KOPT-K1 (cell line): ENCODE measurements around the gene ZSCAN1.

Experiments
- H3K27ac ChIP-seq: fragments of 200-600 bp; sonication (generic); 2 replicates; pipeline ENCODE4 v1.5.1; 2016; ENCODE audit warnings: antibody characterized with exemption, mild to moderate bottlenecking, low read depth, low read length; ENCODE audit not compliant: poor library complexity, severe bottlenecking
- H3K36me3 ChIP-seq: fragments of 200-600 bp; sonication (generic); 2 replicates; pipeline ENCODE4 v1.5.1; 2017; ENCODE audit warnings: antibody characterized with exemption, mild to moderate bottlenecking, low read length, moderate library complexity; ENCODE audit not compliant: insufficient read depth
- H3K9me3 ChIP-seq: fragments of 200-600 bp; sonication (generic); 2 replicates; pipeline ENCODE4 v1.5.1; 2017; ENCODE audit warnings: antibody characterized with exemption, low read length, mild to moderate bottlenecking; ENCODE audit not compliant: insufficient read depth, poor library complexity, severe bottlenecking

The ZSCAN1 gene

DNA sequence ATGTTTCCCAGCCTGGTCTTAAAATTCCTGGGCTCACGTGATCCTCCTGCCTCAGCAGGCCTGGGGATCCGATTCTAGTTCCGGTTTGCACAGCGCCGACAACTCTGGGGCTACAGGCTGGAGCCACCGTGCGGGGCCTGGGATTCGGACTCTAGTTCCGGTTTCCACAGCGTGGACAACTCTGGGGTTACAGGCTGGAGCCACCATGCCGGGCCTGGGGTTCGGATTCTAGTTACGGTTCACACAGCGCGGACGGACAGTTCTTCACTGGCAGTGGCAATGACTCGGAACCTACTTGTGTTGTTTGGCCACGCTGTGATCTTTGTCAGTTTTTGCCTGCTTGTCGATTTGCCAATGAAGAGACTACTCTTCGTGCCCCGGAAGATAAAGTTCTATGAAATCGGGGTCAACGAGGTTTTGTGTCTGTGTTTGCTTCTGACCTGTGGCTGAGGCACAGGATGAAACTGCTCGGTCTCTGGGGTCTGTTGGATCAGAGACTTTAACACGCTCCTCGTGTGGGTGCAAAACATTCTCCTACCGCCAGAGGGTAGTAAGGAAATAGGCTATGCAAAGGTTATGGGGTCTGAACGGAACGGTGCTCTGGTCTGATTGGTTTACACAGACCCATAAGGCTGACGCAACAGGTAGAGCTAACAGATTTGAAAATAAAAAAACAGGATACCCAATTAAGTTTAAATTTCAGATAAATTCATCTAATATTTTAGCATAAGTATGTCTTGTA, 12.1 kb upstream of the ZSCAN1 start:
- peaks cover 48% of the 10 kb centered on the region for H3K9me3 ChIP-seq
- no peak overlapping the region for H3K27ac ChIP-seq

DNA sequence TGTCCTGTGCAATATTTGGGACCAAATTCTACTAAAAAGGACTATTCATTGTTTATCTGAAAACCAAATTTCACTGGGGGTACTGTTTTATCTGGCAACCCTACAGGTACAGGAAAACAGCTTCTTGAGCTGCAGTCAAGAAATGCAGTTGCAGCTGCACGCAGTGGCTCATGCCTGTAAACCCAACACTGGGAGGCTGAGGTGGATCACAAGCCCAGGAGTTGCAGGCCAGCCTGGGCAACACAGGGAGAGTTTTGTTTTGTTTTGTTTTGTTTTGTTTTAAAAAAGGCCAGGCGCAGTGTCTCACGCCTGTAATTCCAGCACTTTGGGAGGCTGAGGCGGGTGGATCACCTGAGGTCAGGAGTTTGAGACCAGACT, 11.6 kb upstream of the ZSCAN1 start:
- H3K9me3 ChIP-seq = peaks cover 48% of the 10 kb centered on the region
- no peaks in the 10 kb centered on the region for H3K36me3 ChIP-seq
- H3K27ac ChIP-seq = no peak overlapping the region

More for the DNA sequence above, 12.1 kb upstream of the ZSCAN1 start:
- H3K36me3 ChIP-seq = no peaks in the 10 kb centered on the region

DNA sequence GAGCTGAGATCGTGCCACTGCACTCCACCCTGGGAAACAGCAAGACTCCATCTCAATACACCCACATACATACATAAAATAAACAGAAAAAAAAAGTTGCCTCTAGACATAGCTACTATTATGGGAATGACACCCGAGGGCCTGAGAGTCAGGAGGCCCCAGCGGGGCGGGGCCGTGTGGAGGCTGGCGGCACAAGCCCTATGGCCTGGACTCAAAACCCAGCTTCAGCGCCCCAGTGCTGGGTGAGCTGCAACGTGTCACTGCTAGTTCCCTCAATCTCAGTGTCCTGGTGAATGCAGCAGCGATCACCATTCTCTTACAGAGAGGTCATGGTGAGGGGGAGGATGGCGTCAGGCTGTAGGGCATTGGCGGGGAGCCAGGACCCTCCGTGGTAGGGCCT, 9.2 kb upstream of the ZSCAN1 start:
- peaks cover 48% of the 10 kb centered on the region for H3K9me3 ChIP-seq
- no peaks in the 10 kb centered on the region for H3K36me3 ChIP-seq
- H3K27ac ChIP-seq = no peak overlapping the region

DNA sequence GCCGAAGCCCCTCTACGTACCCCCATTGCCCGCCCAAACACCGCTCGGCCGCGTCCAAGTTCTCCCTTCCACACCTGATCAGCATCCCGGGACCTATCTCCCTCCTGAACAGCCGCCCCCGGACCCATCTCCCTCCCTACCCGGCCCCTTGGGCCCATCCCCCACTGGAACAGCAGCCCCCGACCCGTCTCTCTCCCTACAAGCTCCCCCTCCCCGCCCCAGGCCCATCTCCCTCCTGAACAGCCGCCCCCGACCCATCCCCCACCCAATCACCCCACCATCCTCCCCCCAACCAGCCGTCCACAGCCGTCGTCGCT, 610 bp downstream of the ZSCAN1 start:
- Histone ChIP-seq H3K36me3 (no peaks in the 10 kb centered on the region), H3K9me3 (peaks cover 63% of the 10 kb centered on the region), H3K27ac (no peak overlapping the region)

DNA sequence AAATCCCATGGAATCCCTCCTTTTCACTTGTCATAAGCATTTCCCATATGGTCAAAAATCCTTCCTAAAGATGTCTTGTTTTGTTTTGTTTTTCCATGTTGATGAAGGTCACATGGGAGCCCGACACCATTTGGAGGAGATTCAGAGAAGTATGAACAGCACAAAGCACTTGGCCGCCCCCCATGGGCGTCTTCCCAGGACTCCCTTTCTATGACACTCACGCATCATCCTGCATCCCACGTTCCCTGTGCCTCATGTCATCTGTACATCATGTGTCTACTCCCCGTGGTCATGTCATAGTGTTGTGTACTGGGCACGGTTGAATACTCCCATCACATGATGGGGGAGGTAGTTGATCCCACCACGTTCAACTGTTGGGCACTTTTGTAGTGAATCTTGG, 2.0 kb downstream of the ZSCAN1 start:
- H3K36me3 ChIP-seq = no peaks in the 10 kb centered on the region
- no peak overlapping the region for H3K27ac ChIP-seq
- H3K9me3 ChIP-seq = peaks cover 72% of the 10 kb centered on the region

DNA sequence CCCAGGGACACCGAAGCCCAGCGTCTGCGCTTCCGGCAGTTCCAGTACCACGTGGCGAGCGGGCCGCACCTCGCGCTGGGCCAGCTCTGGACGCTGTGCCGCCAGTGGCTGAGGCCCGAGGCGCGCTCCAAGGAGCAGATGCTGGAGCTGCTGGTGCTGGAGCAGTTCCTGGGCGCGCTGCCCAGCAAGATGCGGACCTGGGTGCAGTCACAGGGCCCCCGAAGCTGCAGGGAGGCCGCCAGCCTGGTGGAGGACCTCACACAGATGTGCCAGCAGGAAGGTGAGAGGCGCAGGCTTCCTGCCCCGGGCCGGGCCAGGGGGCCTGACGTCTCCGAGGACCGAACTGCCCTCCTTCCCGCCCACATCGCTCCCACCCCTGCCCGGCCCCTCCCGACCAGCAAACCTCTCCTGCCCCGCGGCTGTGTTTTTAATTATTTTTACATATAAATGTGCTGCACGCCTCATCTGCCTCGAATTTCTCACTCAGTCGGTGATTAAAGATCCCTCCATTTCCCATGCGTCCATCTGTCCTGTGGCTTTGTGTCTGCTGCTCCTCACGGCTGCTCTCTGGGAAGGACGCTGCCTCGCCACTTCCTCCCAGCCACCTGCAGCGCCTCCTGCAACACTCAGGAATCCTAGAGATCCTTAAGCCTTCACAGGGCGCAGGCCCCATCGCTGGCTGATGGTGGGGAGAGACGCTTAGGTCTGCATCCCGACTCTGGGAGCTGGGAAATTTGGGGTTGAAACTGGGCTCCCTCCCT, 4.3 kb downstream of the ZSCAN1 start:
- Histone ChIP-seq H3K9me3 (peaks cover 73% of the 10 kb centered on the region), H3K36me3 (no peaks in the 10 kb centered on the region), H3K27ac (no peak overlapping the region)

DNA sequence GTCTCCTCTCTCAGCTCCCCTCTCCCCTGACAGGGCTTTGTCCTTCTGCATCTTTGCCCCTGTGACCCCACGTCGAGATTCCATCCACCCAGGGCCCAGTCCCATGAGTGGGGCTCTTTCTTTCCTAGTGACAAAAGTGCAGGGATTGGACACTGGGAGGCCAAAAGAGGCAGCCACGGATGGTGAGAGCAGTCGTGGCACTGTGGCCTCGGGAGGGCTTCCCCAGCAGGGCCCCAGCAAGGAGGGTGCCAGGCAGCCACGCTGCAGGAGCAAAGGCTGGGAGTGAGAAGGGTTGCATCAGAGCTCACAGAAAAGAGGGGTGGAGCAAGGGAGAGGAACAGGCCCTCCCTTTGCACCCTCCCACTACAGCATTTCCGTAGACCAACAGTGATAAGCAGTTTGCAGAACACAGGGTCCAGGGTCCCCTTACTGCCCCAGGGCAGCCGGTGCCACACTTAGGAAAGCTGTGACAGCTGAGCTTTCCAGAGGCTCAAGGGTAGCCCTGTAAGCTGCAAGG, 4.9 kb downstream of the ZSCAN1 start:
- Histone ChIP-seq H3K9me3 (peaks cover 73% of the 10 kb centered on the region), H3K27ac (no peak overlapping the region), H3K36me3 (no peaks in the 10 kb centered on the region)

DNA sequence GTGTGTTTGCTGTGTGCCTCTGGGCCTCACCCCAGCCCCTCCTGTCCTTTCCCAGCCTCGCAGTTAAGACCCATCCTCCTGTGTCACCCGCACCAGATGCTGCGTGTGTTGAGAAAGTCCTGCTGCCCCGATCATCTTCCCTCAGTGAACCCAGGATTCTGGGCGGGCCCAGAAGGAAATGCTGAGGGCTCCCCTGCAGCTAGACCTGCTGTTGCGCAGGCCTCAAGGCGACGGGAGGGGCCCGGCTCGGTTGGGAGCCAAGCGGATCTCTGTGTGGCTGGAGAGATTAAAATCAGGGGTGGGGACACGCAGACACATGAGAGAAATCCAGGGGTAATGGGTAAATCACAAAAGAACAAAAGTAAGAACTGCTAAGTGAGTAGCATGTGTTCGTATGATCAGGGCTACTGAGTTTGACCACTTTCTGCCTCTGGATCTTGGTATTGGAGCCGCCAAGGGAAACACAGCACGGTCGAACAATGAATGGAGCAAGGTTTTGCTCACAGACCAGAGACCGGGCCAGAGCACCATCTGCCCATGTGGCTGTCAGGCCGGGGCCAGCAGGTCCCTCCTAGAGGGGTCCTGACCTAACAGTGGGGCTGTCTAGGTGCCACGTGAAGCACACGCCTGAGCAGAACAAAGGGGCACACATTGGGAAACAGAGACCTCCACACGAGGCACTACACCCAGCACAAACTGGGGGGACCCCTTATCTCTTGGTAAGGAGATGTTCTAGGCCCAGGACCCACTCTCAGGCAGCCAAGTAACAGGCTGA, 7.1 kb downstream of the ZSCAN1 start:
- no peak overlapping the region for H3K27ac ChIP-seq
- H3K36me3 ChIP-seq = no peaks in the 10 kb centered on the region
- H3K9me3 ChIP-seq = peaks cover 69% of the 10 kb centered on the region

DNA sequence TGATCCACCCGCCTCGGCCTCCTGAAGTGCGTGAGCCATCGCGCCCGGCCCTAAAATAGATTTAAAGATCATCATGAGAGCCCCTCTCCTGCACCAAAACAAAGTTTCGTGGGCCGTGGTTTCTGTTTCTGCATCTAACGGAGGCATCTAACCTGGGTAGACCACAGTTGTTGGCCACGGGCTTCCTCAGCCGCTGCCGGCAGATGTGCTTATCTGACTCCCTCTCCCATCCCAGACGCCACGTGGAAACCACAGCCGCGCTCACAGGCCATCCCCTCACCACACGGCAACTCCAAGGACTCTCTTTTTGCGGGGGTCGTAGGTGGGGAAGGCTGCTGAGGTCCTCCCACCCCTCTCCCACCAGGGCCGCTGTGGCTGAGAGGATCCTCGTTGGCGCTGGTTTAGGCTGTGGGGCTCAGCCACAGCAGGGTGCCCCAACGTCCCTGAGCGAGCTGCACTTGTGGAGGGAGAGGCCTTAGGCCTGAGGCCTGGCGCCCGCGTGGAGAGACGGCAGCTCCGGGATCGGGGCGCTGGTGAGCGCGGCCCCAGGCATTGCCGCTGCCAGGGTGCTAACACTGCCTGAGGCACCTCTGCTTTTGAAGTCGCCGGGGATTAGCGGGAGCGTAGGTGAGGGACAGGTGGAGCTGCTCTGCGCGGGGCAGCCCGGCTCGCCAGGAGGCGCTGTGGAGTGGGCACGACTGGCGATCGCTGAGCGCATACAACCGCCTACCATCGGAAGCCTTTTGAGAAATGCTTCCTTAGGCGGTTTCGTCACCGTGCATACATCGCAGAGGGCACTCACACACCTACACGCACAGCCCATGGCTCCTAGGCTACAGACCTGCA, 8.9 kb downstream of the ZSCAN1 start:
- no peak overlapping the region for H3K27ac ChIP-seq
- H3K9me3 ChIP-seq = peaks cover 84% of the 10 kb centered on the region
- H3K36me3 ChIP-seq = no peaks in the 10 kb centered on the region

DNA sequence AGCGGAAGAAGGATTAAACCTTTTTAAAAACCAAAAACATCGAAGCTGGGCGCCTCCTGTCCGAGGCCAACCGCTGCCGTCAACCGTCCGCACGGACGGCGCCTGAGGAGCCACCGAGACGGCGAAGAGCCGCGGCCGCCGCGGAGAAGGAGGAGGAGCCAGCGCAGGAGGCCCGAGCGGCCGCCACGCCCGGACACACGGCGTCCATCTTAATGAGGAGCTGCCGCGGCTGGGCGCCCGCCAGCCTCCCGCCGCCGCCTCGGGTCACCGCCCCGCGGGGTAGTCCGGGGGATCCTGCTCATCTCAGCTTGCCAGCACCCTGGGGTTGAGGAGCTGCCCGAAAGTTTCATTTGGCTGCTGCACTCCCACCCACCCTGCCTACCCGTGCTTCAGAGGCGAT, 10.6 kb downstream of the ZSCAN1 start:
- H3K36me3 ChIP-seq = no peaks in the 10 kb centered on the region
- H3K9me3 ChIP-seq = peaks cover 89% of the 10 kb centered on the region
- no peak overlapping the region for H3K27ac ChIP-seq

DNA sequence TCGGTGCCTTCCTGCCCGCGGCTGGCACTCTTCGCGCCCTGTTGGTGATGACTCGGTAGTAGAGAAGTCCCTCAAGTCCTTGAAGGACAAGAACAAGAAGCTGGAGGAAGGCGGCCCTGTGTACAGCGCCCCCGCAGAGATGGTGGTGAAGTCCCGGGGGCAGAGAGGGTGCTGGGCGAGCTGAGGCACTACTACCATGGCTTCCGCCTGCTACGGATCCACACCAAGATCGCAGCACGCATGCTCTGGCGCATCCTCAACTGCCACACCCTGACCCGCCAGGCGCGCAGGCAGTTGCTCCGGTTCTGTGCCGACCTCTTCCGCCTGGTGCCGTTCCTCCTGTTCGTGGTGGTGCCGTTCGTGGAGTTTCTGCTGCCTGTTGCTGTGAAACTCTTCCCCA, 11.1 kb downstream of the ZSCAN1 start:
- no peak overlapping the region for H3K27ac ChIP-seq
- no peaks in the 10 kb centered on the region for H3K36me3 ChIP-seq
- peaks cover 92% of the 10 kb centered on the region for H3K9me3 ChIP-seq

DNA sequence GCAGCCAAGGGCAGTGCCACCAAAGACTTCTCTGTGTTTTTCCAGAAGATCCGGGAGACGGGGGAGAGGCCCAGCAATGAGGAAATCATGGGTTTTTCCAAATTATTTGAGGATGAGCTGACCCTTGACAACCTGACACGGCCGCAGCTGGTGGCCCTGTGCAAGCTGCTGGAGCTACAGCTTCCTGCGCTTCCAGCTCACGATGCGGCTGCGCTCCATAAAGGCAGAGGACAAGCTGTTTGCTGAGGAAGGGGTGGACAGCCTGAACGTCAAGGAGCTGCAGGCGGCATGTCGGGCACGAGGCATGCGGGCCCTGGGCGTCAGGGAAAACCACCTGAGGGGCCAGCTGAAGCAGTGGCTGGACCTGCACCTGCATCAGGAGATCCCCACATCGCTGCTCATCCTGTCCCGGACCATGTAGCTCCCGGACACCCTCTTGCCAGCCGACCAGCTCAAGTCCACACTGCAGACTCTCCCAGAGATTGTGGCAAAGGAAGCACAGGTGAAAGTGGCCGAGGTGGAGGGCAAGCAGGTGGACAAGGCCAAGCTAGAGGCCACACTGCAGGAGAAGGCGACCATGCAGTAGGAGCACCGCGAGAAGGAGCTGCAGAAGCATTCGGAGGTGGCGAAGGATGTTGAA, 11.7 kb downstream of the ZSCAN1 start:
- H3K27ac ChIP-seq = no peak overlapping the region
- H3K36me3 ChIP-seq = no peaks in the 10 kb centered on the region
- peaks cover 89% of the 10 kb centered on the region for H3K9me3 ChIP-seq

DNA sequence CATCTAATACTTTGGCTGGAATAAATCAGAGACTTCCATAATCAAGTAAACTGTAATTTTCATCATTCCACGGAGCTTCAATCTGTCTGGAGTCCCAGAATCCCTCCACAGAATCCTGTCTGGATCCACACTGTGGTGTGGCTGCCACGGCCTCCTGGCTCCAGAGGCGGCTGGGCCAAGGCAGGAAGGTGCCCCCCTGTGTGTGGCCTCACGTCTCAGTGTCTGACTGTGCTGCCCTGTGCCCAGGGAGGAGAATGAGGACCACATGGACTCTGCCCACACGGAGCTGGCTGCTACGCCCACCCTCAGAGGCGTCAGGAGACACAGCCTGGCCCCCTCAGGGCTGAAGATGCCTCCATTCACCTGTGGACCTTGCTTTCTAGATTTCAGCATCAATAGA, 13.0 kb downstream of the ZSCAN1 start:
- peaks cover 90% of the 10 kb centered on the region for H3K9me3 ChIP-seq

DNA sequence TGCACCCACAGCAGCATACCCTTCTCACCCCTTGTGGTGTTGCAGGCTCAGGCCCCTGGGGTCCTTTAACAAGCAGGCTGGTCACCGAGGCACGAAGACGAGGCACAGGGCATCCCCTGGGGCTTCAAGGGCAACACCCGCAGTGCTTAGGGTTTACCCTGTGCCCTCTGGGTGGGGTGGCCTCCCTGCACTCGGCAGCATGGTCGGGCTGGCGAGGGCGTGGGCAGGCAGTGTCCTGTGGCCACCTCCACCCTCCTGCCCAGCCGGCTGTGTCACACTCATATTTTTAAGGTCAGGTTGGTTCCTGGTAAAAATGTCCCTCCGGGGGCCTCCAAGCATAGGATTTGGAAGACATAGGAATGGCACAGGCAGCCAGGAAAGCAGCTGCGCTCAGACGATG, 13.8 kb downstream of the ZSCAN1 start:
- peaks cover 92% of the 10 kb centered on the region for H3K9me3 ChIP-seq
- no peaks in the 10 kb centered on the region for H3K36me3 ChIP-seq
- no peak overlapping the region for H3K27ac ChIP-seq

More for the DNA sequence above, 13.0 kb downstream of the ZSCAN1 start:
- no peaks in the 10 kb centered on the region for H3K36me3 ChIP-seq
- no peak overlapping the region for H3K27ac ChIP-seq
